Skin epidermis (tissue), 12 donors: ENCODE results near the gene SLC7A6.

Experiments
- H3K27ac ChIP-seq, 21 experiments: fragments of 200-600 bp; sonication (generic) in 11 of 21; one replicate each; pipeline ENCODE4 v1.5.0; 2020; ENCODE audit warnings: mild to moderate bottlenecking in 3 of 21, inconsistent platforms in 2 of 21, moderate library complexity in 2 of 21
- H3K4me3 ChIP-seq, 7 experiments: fragments of 200-600 bp; sonication (generic) in 2 of 7; one replicate each; pipeline ENCODE4 v1.5.0; 2020; ENCODE audit warnings: inconsistent platforms in 2 of 7, mild to moderate bottlenecking in 2 of 7, moderate library complexity in 1 of 7

Gene SLC7A6

DNA sequence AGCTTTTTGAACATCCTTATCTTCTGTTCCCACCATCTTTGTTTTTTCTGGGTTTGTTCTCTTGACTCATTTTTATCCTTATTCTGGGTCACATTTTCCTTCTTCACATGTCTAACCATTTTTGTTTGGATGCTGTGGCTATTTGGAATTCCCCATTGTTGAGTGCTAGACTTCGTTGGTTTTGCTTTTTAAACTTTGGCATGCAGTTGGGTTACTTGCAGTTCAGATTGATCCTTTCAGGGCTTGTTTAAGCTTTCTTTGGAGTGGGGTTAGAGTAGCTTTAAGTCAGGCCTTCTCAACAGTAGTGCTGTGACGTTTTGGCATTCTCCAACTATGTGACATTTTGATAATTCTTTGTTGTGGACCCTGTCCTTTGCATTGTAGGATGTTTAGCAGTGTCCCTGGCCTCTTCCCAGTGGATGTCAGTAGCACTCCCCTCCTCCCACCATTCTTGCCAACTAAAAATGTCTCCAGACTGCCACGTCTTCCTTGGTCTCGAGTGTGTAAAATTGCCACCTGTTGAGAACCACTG lies 67.6 kb downstream of the SLC7A6 start:
- no peak overlapping the region for H3K4me3 ChIP-seq
- peak overlapping the region in 13 of 21 experiments; percentile 11 to 85 (median 55) for H3K27ac ChIP-seq

DNA sequence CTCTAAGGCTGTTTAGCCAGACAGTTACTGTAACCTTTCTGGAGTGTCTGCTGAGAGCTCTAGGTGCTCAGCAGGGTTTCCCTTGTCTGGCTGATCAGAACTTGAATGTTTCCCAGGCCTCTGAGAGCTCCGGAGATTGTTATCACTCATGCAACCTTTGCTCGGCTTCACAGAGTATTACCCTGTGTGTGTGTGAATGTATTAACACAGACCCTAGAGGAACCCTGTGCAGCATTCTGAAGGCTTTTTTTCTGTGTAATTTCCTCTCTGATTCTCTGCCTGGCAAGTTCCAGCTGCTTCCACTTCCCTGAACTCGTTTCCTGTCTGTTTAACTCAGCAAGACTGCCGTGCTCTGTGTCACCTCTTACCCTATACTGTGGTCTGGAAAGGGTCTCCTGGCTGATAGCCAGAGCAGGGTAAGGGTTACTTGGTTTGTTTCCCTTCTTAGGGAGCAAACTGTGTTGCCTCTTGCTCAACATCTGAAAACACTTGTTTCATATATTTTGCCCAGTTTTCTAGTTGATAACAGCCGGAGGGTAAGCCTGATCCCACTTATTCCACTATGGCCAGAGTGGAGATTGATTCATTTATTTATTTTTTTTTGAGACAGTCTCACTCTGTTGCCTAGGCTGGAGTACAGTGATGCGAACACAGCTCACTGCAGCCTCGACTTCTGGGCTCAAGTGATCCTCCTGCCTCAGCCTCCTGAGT lies 68.2 kb downstream of the SLC7A6 start:
- Histone ChIP-seq H3K4me3 (no peak overlapping the region), H3K27ac (peak overlapping the region in 13 of 21 experiments; percentile 13 to 85 (median 55))

DNA sequence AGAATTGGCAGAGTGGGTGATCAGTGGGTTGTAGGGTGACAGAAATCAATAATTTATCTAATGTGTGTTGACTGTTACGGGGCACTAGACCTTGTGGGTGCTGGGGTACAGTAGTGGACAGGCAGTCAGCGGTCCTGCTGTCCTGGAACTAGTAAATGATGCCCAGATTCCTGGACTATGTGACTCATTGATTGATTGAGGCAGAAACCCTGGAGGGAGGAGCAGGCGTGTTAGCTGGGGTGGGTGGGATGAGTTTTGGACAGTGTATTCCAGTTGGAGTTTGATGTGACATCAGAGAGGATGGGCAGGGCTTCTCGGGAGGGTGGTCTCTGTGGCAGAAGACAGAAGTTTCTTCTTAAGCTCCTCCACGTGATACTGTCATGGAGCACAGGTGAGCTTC lies 70.8 kb downstream of the SLC7A6 start:
- Histone ChIP-seq H3K27ac (peak overlapping the region in 2 of 21 experiments; percentile 76), H3K4me3 (no peak overlapping the region)

DNA sequence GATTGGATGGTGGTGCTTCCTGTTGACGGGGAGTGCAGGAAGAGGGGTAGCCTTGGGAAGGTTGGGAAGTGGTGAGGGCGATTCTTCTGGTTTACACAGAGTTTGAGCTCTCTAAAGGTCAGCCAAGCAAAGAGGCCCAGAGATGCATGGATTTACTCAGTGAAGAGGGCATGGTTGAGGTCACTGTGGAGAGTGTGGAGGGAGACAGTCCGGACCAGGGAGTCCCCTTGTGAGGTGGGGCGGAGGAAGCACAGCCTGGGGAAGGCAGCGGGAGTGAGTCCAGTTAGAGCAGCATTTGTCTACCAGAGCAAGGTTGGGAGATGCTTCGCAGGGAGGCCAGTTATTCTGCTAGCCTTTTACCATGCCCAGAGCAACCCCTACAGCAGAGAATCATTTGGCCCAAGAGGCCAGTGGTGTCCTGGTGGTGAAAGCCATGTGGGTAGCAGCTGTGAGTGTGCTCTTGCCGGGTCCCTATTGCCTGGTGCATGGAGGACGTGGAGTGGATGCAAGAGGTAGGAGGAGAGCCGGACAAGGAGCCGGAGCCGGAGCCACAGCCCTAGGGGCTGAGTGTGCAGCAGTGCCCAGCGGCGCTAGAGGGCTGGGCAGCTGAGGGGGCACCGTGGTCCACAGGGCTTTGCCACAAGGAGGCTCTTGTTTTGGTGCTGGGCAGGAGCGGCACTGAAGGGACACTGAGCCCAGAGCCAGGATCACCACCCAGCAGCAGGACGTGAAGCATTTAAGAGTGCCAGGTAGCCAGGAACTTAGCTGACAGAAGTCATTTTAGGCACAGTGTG lies 74.2 kb downstream of the SLC7A6 start:
- Histone ChIP-seq H3K27ac (no peak overlapping the region), H3K4me3 (no peak overlapping the region)

- H3K27ac ChIP-seq: no peak overlapping the region
- H3K4me3 ChIP-seq: no peak overlapping the region
These were observed 74.9 kb downstream of the SLC7A6 start for GRCh38 chr16:68339214-68339613.

GRCh38 chr16:68342620-68343019 lies 78.3 kb downstream of the SLC7A6 start:
- Histone ChIP-seq H3K4me3 (no peak overlapping the region), H3K27ac (no peak overlapping the region)

GRCh38 chr16:68343137-68343536 lies 78.8 kb downstream of the SLC7A6 start:
- no peak overlapping the region for H3K4me3 ChIP-seq
- H3K27ac ChIP-seq: no peak overlapping the region

DNA sequence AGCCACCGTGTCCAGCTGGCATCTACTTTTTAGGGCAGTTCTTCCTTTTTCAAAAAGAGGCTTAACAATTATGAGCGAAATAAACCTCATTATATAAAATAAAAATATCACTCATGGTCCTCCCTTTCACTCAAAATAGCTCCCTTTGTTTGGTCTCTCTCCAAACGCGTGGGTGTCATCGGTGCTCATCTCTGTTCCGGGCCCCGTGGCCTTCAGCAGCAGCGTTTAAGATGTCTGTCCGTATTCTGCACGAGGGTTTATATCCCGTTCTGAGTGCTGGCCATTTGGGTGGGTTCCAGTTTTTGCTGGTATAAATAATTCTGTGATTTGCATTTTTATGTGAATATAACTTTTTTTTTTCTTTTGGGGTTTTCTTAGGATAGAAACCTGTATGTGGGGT lies 79.9 kb downstream of the SLC7A6 start:
- Histone ChIP-seq H3K27ac (no peak overlapping the region), H3K4me3 (no peak overlapping the region)

DNA sequence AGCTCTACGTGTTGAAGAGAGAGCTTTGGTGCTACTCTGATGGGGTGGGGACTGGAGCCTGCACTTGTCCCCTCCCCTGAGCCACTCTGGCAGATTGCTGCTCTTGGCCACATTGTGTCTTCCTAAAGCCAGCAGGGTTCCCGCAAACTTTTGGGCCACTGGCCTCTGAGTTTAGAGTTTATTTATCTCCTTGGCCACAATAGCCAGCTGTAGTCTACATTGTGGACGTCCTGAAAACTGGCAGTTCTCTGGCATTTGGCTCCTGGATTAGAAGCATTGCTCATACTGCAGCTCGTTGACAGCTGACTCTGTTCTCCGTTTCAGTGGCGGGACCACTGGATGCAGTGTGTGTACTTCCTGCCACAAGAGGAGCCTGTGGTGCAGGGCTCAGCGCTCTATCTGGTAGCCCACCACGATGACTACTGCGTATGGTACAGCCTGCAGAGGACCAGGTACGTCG lies 81.1 kb downstream of the SLC7A6 start:
- Histone ChIP-seq H3K4me3 (no peak overlapping the region), H3K27ac (no peak overlapping the region)

- Histone ChIP-seq H3K27ac (no peak overlapping the region), H3K4me3 (no peak overlapping the region)
These were observed 81.8 kb downstream of the SLC7A6 start for GRCh38 chr16:68345958-68346635.

- Histone ChIP-seq H3K4me3 (no peak overlapping the region), H3K27ac (no peak overlapping the region)
These were observed 82.7 kb downstream of the SLC7A6 start for GRCh38 chr16:68346892-68347480.

DNA sequence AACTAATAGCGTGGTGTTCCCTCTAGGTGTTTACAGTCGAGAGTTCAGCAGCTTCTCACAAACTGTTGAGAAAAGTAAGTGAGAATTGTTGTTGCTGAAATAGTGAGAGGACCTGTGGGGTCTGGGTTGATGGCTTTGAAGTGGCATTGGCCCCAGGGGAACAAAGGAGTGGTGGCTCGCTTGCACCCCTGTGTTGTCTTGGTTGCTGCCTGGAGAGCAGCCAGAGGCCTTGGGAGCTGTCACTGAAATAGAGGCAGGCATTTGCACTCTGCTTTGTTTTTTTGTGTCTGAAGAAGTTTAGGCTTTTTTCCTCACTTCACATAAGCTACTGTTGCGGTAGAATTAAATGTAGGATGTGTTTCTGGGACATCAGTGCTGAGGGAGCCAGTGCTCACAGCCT lies 83.3 kb downstream of the SLC7A6 start:
- Histone ChIP-seq H3K27ac (no peak overlapping the region), H3K4me3 (no peak overlapping the region)

- H3K27ac ChIP-seq: no peak overlapping the region
- no peak overlapping the region for H3K4me3 ChIP-seq
These were observed 84.5 kb downstream of the SLC7A6 start for GRCh38 chr16:68348639-68349445.

DNA sequence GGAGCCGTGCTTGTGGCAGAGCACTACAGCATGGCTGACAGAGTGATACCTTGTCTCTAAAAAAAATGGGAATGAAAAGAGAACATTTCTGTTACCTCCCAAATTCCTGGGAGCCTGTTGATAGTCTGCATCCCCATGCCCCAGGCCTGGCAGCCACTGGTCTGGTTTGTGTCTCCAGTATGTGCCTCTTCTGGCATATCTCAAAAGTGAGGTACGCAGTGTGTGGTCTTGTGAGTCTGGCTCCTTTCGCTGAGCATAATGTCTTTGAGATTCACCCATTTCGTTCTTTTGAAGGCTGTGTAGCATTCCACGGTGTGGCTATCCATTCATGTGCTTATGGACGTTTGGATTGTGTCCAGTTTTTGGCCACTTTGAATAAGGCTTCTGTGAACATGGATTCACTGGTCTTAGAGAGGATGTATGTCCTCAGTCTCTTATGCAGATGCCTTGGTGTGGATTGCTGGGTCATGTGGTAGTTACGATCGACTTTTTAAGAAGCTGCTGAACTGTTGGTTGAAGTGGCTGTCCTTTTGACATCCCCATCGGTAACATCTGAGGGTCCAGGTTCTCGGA lies 85.6 kb downstream of the SLC7A6 start:
- Histone ChIP-seq H3K4me3 (no peak overlapping the region), H3K27ac (no peak overlapping the region)

GRCh38 chr16:68350813-68351350 lies 86.6 kb downstream of the SLC7A6 start:
- no peak overlapping the region for H3K4me3 ChIP-seq
- no peak overlapping the region for H3K27ac ChIP-seq
